Astrocyte of the hippocampus (primary cell): ENCODE data around the gene TXNRD1.
"Not testable (repeated sequence)": the region's sequence is repeated elsewhere in the genome, so short reads cannot be mapped to it uniquely, and the experiment has no call there.

Experiments
- DNase-seq: peaks from one replicate; pipeline ENCODE4 v3.0.0; 2011; ENCODE audit warnings: low read depth, low spot score

TXNRD1 gene

GRCh38 chr12:104215638-104216297 is at the start of gene TXNRD1:
Gene TXNRD1, plus strand, starts transcription at chr12:104215779. Its CDS starts 24 bp downstream, at chr12:104215803.
- peak; percentile 93 for DNase-seq

- DNase-seq, result no peak
These were observed 49.8 kb upstream of the TXNRD1 start for GRCh38 chr12:104165801-104166200.

GRCh38 chr12:104166465-104166864 is 49.1 kb upstream of the TXNRD1 start:
- no peak for DNase-seq

GRCh38 chr12:104167519-104168458 is 47.8 kb upstream of the TXNRD1 start:
- no peak for DNase-seq

- DNase-seq, result no peak
These were observed 47.0 kb upstream of the TXNRD1 start for GRCh38 chr12:104168596-104168995.

GRCh38 chr12:104171785-104172569 is 43.6 kb upstream of the TXNRD1 start:
- DNase-seq, result no peak

- no peak for DNase-seq
These were observed 43.0 kb upstream of the TXNRD1 start for GRCh38 chr12:104172570-104172947.

GRCh38 chr12:104173804-104174203 is 41.8 kb upstream of the TXNRD1 start:
- not testable (repeated sequence) for DNase-seq

- DNase-seq, result no peak
These were observed 39.8 kb upstream of the TXNRD1 start for GRCh38 chr12:104175726-104176247.

GRCh38 chr12:104177336-104177662 is 38.3 kb upstream of the TXNRD1 start:
- DNase-seq, result no peak

- peak; percentile 93 for DNase-seq
These were observed 37.7 kb upstream of the TXNRD1 start for GRCh38 chr12:104177663-104178501.

GRCh38 chr12:104180374-104180773 is 35.2 kb upstream of the TXNRD1 start:
- DNase-seq, result no peak

GRCh38 chr12:104181313-104181712 is 34.3 kb upstream of the TXNRD1 start:
- DNase-seq, result peak; percentile 66

GRCh38 chr12:104182144-104182543 is 33.4 kb upstream of the TXNRD1 start:
- peak; percentile 87 for DNase-seq

- no peak for DNase-seq
These were observed 32.8 kb upstream of the TXNRD1 start for GRCh38 chr12:104182621-104183378.

GRCh38 chr12:104183443-104183842 is 32.1 kb upstream of the TXNRD1 start:
- DNase-seq, result no peak

GRCh38 chr12:104187446-104188155 is 28.0 kb upstream of the TXNRD1 start:
- DNase-seq, result no peak

- no peak for DNase-seq
These were observed 27.0 kb upstream of the TXNRD1 start for GRCh38 chr12:104188534-104188933.

GRCh38 chr12:104189915-104190555 is 25.5 kb upstream of the TXNRD1 start:
- DNase-seq, result no peak
